ENCODE data around the gene CRIM1.

GRCh38 chr2:36357847-36358659, 2.5 kb downstream of the CRIM1 start:
- TF ChIP-seq POLR2A (IDR thresholded peaks at IDR 0.05): no peak
- TF ChIP-seq, protein P1, sequence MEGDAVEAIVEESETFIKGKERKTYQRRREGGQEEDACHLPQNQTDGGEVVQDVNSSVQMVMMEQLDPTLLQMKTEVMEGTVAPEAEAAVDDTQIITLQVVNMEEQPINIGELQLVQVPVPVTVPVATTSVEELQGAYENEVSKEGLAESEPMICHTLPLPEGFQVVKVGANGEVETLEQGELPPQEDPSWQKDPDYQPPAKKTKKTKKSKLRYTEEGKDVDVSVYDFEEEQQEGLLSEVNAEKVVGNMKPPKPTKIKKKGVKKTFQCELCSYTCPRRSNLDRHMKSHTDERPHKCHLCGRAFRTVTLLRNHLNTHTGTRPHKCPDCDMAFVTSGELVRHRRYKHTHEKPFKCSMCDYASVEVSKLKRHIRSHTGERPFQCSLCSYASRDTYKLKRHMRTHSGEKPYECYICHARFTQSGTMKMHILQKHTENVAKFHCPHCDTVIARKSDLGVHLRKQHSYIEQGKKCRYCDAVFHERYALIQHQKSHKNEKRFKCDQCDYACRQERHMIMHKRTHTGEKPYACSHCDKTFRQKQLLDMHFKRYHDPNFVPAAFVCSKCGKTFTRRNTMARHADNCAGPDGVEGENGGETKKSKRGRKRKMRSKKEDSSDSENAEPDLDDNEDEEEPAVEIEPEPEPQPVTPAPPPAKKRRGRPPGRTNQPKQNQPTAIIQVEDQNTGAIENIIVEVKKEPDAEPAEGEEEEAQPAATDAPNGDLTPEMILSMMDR (IDR thresholded peaks at IDR 0.05): no peak

Data from lower leg skin (tissue), 3 donors.